Body of pancreas (tissue), 4 donors: Measurements from ENCODE around the gene DNMT3A.

Source experiments
- CTCF ChIP-seq, 7 experiments: fragments of 450-650 bp in 4 of 7; fragments of 200-600 bp in 3 of 7; sonication (generic) in 3 of 7; IDR thresholded peaks; one replicate each; pipeline ENCODE4 v1.5.1; 2016 to 2019; ENCODE audit warnings: antibody characterized with exemption in 7 of 7
- POLR2A ChIP-seq, 3 donors: fragments of 450-650 bp; IDR thresholded peaks; one replicate each; pipeline ENCODE4 v1.6.1; 2016; ENCODE audit warnings: antibody characterized with exemption in 3 of 3, mild to moderate bottlenecking in 2 of 3

DNA sequence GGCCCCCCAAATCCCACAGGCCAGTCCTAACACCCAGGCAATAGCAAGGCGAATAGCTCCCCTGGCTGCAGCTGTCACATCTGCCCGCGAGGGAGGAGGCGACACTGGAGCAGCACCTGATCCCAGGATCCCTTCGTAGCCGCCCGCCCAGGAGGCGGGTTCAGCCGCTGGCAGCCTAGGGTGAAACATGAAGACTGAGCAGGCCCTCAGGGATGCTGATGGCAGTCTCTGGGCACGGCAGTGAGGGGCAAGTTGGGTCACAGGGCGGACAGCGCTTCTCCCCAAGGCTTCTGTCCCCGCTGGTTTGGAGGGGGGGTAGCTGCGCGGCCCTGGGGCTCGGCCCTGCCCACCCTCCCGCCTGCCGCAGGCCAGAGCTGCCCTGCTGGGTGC is 1.9 kb downstream of the DNMT3A start:
- peak in 5 of 7 experiments; percentile 15 to 39 (median 31) for TF ChIP-seq CTCF (IDR thresholded peaks at IDR 0.05)
- peak in 1 of 3 donors; percentile 33 for TF ChIP-seq POLR2A (IDR thresholded peaks at IDR 0.05)
